DOHH2 (cell line): ENCODE results near the gene OR52L1.

Source experiments
- H3F3A ChIP-seq: fragments of 200-600 bp; sonication (generic), shearing (Covaris generic); 2 replicates; pipeline ENCODE4 v1.6.0; 2016; ENCODE audit warnings: antibody characterized with exemption, mild to moderate bottlenecking; ENCODE audit not compliant: control insufficient read depth, insufficient read depth
- H3K27ac ChIP-seq: fragments of 200-600 bp; sonication (generic); 2 replicates; pipeline ENCODE4 v1.5.1; 2014; ENCODE audit warnings: low read depth, mild to moderate bottlenecking, low read length, moderate library complexity
- H3K27me3 ChIP-seq: fragments of 200-600 bp; sonication (generic); 2 replicates; pipeline ENCODE4 v1.6.1; 2014; ENCODE audit warnings: mild to moderate bottlenecking, low read length, mixed read lengths; ENCODE audit not compliant: control insufficient read depth
- H3K36me3 ChIP-seq: fragments of 200-600 bp; sonication (generic); 2 replicates; pipeline ENCODE4 v1.6.1; 2014; ENCODE audit warnings: mild to moderate bottlenecking, low read length, moderate library complexity, mixed read lengths; ENCODE audit not compliant: control insufficient read depth
- H3K4me1 ChIP-seq: fragments of 200-600 bp; sonication (generic); 2 replicates; pipeline ENCODE4 v1.6.1; 2014; ENCODE audit warnings: mild to moderate bottlenecking, low read length, mixed read lengths; ENCODE audit not compliant: control insufficient read depth
- H3K4me2 ChIP-seq: fragments of 200-600 bp; sonication (generic); 2 replicates; pipeline ENCODE4 v1.6.0; 2014; ENCODE audit warnings: mild to moderate bottlenecking, low read length, moderate library complexity
- H3K4me3 ChIP-seq: fragments of 200-600 bp; sonication (generic); 2 replicates; pipeline ENCODE4 v1.5.1; 2014; ENCODE audit warnings: mild to moderate bottlenecking, low read length, mixed read lengths
- H3K79me2 ChIP-seq: fragments of 200-600 bp; sonication (generic); 2 replicates; pipeline ENCODE4 v1.6.1; 2014; ENCODE audit warnings: mild to moderate bottlenecking, low read length, mixed read lengths; ENCODE audit not compliant: control insufficient read depth
- H3K9me2 ChIP-seq: fragments of 200-600 bp; sonication (generic); replicated peaks from 2 replicates; pipeline ENCODE4 v1.6.1; 2014; ENCODE audit warnings: mild to moderate bottlenecking, low read length, mixed read lengths; ENCODE audit not compliant: control insufficient read depth
- H3K9me3 ChIP-seq: fragments of 200-600 bp; sonication (generic); 2 replicates; pipeline ENCODE4 v1.6.1; 2014; ENCODE audit warnings: antibody characterized with exemption, low read length, mixed read lengths; ENCODE audit not compliant: control insufficient read depth, insufficient read depth
- H4K20me1 ChIP-seq: fragments of 200-600 bp; sonication (generic); 2 replicates; pipeline ENCODE4 v1.6.0; 2014; ENCODE audit warnings: low read depth, mild to moderate bottlenecking, antibody characterized with exemption, low read length, moderate library complexity; ENCODE audit not compliant: control insufficient read depth, insufficient read depth
- CTCF ChIP-seq: fragments of 200-600 bp; sonication (generic); IDR thresholded peaks from one replicate; pipeline ENCODE4 v1.5.1; 2014; ENCODE audit warnings: antibody characterized with exemption, mild to moderate bottlenecking, low read depth, low read length; ENCODE audit not compliant: poor library complexity, severe bottlenecking
- EZH2phosphoT487 ChIP-seq: fragments of 200-600 bp; sonication (generic); IDR thresholded peaks from 2 replicates; pipeline ENCODE4 v1.6.1; 2017; ENCODE audit warnings: borderline replicate concordance, mild to moderate bottlenecking, antibody characterized with exemption, low read length, moderate library complexity, mixed read lengths

OR52L1 gene

GRCh38 chr11:6002202-6002699, 15.5 kb upstream of the OR52L1 start:
- H3K27me3 ChIP-seq = no peaks in the 10 kb centered on the region; the same call in 1 of the 2 replicates
- H3K9me3 ChIP-seq = no peaks in the 10 kb centered on the region
- H3K4me2 ChIP-seq = no peak overlapping the region
- no peaks in the 10 kb centered on the region for H4K20me1 ChIP-seq
- no peaks in the 10 kb centered on the region for H3K36me3 ChIP-seq
- H3K27ac ChIP-seq = no peak overlapping the region
- H3K4me1 ChIP-seq = no peaks in the 10 kb centered on the region
- H3F3A ChIP-seq = no peaks in the 10 kb centered on the region
- no peak overlapping the region for H3K4me3 ChIP-seq
- H3K9me2 ChIP-seq = no peaks in the 10 kb centered on the region
- H3K79me2 ChIP-seq = no peaks in the 10 kb centered on the region
- no peak for TF ChIP-seq EZH2phosphoT487
- TF ChIP-seq CTCF = no peak

- Histone ChIP-seq H3K4me1 (no peaks in the 10 kb centered on the region), H3K4me2 (no peak overlapping the region), H3K79me2 (no peaks in the 10 kb centered on the region), H3K27me3 (no peaks in the 10 kb centered on the region), H3K9me2 (no peaks in the 10 kb centered on the region), H3F3A (no peaks in the 10 kb centered on the region), H4K20me1 (no peaks in the 10 kb centered on the region), H3K9me3 (no peaks in the 10 kb centered on the region), H3K4me3 (no peak overlapping the region), H3K36me3 (no peaks in the 10 kb centered on the region), H3K27ac (no peak overlapping the region)
- TF ChIP-seq CTCF = no peak
- TF ChIP-seq EZH2phosphoT487 = no peak
Measured at GRCh38 chr11:5994791-5995190, 8.0 kb upstream of the OR52L1 start.

GRCh38 chr11:5992604-5993251, 5.9 kb upstream of the OR52L1 start:
- no peaks in the 10 kb centered on the region for H3K4me1 ChIP-seq
- H4K20me1 ChIP-seq = no peaks in the 10 kb centered on the region
- no peaks in the 10 kb centered on the region for H3K9me3 ChIP-seq
- H3K27me3 ChIP-seq = no peaks in the 10 kb centered on the region
- no peaks in the 10 kb centered on the region for H3F3A ChIP-seq
- TF ChIP-seq CTCF = peak; percentile 69
- TF ChIP-seq EZH2phosphoT487 = no peak
- no peaks in the 10 kb centered on the region for H3K9me2 ChIP-seq
- H3K4me3 ChIP-seq = no peak overlapping the region
- no peaks in the 10 kb centered on the region for H3K79me2 ChIP-seq
- H3K36me3 ChIP-seq = no peaks in the 10 kb centered on the region
- H3K27ac ChIP-seq = no peak overlapping the region
- H3K4me2 ChIP-seq = no peak overlapping the region
